HG03575 (cell line): Measurements from ENCODE around the gene TLNRD1.

Experiments
- ATAC-seq: cut with Tn5 transposase; IDR thresholded peaks from one replicate; pipeline ENCODE4 v1.9.1; 2021; ENCODE audit not compliant: unreplicated experiment, insufficient number of reproducible peaks, low FRiP score; ENCODE audit errors: extremely low read depth

Gene TLNRD1

DNA sequence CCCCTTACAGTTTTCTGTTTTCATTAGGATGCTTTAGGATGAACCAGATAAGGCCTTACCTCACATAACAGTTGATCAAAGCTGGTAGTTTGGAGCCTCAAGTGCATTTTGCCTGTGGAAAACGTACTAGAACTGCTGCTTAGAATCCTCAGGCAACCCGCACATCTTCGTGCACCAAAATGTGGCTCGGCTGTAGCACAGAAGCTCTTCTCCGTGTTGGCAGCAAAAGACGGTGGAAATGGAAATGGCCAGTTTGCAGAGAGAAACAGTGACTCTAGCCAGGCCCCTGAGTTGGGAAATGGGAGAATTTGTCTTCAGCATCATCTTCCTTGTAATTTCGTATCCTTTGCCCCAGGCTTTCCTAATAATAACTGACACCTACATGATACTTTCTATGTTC lies 20.6 kb downstream of the TLNRD1 start:
- no peak for ATAC-seq

DNA sequence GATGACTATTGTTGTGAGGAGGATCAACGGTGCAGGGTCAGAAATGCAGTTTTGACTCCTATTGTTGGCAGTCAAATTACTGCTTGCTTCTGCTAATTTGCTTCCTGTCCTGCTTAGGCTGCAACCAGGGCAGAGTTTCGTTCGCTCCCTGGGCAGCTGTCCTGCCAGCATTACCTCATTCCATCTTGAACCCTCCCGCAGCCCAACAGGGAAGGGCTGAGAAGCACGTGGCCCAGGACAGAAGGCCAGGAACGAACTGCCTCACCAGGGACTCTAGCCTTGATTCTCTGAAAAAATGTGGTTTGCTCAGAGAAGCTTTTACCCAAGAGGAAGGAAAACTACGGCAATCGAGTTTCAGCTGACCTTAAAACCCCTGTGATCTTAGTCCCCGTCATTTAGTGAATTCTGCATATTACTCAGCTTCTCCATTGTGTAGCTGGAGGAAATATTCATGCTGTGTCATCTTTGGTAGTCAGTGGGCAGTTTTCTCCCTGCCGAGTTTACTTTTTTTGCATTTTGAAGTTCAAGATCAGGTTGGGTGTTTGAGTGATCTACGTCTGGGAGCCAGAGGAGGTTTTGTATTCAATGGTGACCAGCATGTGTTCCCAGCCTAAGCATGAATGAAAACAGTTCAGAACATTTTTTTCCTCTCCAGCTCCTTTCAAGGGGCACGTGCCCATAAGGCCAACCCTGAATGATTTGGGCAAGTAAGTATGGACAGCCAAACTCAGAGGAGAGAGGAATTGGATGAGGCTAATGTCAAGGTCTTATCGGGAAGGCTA lies 23.0 kb downstream of the TLNRD1 start:
- peak; percentile 84 for ATAC-seq

DNA sequence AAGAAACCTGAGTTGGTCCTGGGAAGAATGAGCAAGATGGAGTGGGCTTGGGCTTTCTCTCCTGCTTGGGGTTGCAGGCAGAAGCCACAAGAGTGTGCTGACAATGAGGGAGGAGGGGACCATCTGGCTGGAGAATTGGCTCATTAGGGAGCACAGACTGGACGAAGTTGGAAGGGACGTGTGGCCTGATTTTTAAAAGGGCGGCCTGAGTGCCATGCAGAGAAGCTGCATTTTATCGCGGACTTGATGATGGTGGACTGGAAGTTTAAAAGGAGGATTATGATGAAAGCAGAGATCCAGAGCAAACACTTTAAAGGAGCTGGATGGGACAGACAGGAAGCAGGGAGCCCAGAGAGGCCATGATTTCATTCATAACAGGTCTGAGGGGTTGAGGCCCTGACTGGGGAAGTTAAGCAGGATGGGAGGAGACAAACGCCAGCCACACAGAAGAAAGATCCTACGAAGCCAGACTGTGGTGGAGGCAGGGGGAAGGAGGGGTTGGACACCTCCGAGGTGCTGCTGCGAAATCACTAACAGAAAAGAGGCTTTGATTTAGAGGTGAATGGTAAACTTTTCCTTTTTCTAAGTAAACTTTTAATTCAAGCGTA lies 23.6 kb downstream of the TLNRD1 start:
- ATAC-seq, result no peak

DNA sequence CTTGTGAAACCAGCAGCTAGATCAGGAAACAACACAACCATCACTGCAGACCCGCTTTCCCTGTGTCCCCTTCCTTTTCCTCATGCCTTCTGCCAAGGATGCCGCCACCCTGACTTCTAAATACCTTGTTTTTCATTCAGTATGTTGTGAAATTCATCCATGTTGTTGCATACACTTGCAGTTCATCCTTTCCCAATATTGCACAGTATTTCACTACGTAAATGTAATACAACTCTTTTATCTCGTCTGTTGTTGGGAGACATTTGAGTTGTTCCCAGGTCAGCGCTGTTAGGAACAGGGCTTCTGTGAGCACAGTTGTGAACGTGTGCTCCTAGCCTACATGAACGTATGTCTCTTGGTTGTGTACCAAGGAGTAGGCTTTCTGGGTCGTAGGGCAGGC lies 24.2 kb downstream of the TLNRD1 start:
- no peak for ATAC-seq

DNA sequence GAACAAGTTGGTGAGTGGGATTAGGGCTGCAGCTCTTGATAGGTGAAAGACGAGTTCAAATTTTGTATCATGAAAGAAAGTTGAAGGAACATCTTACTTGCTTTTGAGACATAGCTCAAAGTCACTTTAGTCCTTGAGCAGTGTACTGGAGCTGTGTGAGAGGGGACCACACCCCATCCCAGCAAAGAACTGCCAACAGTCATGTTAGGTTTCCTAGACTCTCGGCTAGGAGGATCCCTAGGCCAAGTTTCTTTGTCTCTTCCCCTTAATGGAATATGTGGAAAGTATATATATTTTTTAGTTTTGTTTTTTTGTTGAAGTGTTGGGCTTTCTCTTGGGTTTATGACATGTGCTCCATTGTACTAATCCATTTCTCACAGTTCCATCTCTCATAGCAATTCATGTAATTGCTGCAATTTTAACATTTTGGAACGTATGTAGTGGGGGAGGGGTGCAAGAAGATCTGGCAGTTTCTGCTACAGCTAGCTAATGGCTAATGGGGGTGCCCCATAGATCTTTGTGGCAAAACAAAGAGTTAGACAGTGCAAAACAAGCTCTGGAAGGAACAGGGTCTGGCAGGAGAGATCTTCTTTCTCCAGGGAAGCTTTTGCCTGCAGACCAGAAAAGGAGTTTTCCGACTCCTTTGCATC lies 25.1 kb downstream of the TLNRD1 start:
- no peak for ATAC-seq

DNA sequence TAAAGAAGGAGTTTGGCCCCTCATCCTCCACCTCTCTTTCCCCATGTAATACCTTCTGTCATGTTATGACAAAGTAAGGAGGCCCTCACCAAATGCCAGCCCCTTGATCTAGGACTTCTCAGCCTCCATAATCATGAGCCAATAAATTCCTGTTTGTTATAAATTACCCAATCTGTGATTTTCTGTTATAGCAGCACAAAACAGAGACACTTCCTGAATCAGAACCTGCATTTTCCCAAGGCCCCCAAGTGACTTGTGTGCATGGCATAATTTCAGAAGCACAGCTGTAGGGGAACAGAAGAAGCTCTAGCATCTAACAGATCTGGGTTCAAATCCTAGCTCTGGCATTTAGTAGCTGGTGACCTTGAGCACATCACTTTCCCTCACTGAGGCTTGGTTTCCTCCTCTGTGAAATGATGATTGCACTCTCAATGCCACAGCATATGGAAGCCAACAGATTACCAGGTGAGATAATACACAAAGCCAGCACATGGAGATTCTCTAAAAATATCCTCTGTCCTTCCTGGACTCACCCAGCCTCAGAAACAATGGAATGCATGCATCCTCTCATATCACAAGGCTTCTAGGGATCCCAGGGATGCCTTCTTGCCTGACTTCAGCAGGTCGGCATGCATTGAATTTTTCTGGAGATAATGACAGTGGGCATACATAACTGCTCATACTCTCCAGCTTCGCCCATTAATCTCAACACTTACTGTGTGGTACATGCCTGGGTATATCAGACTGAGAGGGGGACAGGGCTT lies 26.3 kb downstream of the TLNRD1 start:
- no peak for ATAC-seq

DNA sequence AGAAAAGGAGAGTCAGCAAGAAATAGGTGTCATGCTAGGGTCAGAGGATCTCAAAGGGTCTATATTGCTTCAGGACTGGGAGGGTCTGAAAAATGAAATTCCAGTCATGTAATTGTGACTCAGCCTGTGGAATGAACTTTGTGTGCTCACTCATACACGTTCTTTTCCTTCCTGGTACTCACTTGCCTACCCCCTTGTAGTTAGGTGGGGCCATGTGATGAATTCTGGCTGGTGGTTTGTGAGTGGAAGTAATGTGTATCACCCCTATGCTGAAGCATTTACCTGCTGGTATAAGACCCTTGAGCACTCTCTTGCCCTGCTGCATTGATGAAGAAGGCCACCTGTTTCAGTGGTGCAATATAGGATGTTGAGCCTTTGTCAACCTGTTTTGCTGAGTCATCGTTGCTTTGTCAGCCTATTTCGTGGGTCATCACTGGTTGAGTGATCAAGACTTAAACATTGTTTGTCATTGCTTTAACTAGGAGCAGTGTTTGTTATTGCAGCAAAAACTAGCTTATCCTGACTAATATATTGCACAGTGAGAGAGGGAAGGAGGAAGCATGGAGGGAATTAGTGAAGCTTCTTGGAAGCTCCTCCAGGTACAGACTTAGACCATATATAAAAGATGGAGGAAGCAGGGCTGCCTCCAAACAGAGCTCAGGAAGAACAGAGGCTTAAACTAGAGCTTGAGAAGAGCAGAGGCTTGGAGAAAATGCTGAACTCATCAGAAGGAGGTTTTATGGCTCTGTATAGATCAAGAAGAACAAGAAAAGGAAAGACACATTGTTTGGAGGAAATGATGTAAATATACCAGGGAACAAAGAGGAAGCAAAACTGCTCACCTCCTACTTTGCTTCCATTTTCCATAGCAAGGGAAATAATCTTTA lies 28.9 kb downstream of the TLNRD1 start:
- no peak for ATAC-seq

DNA sequence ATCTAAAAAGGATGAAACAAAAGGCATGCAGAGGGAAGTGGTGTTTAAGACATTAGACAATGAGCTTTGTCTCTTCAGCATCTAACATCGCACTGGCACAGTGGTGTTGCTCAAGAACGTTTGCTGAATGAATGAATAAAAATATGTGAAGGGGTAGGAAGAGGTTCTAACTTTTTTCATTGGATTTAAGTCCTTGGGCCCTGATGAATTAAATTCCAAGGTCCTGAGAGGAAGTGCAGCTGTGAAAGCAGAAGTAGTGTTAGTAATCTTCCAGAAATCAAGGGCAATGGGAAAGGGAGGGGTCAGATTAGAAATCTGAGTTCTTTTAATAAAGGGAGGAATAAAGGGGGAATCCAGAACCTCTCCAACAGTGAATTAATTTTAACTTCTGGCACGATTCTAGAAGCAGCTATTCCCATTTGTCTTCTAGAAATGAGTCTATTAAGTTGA lies 29.6 kb downstream of the TLNRD1 start:
- ATAC-seq, result no peak

DNA sequence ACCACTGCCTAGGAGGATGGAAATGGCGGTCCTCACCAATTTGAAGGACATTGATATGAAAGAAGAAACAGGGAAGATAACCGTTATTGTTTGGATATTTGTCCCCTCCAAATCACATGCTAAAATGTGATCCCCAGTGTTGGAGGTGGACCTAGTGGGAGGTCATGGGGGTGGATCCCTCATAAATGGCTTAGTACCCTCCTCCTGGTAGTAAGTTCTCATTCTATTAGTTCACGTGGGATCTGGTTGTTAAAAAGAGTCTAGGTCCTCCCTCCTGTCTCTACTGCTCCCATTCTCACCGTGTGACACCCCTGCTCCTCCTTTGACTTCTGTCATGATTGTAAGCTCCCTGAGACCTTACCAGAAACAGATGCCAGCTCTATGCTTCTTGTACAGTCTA lies 30.5 kb downstream of the TLNRD1 start:
- no peak for ATAC-seq

DNA sequence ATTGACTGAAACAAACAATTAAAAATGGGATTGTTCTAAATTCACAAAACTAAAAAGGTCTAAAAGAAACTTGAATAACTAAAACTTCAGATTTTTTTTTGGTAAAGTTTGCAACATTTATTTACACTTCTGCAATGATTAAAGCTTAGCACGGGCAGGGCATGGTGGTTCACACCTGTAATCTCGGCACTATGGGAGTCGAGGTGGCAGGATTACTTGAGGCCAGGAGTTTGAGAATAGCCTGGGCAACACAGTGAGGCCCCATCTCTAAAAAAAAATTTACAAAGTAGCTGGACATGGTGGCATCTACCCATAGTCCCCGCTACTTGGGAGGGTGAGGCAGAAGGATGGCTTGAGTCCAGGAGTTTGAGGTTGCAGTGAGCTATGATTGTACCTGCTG lies 31.6 kb downstream of the TLNRD1 start:
- no peak for ATAC-seq

DNA sequence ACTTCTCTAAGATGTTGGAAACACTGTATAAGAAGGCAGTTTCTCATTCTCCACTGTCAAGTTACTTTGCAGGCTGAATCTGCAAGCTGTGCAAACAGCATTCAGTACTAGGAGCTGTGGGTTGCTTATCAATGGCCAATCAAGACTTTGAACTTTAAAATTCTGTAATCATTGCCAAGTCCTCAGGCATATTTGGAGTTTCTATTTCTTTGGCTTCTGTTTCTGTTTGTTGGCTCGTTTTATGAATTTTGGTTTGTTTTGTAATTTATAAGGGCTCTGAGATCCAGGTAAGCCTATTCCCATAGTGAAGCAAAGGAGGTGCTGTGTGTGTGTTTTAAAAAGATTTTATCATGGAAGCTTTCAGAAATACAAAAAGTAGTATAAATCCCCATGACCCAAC lies 32.1 kb downstream of the TLNRD1 start:
- no peak for ATAC-seq

DNA sequence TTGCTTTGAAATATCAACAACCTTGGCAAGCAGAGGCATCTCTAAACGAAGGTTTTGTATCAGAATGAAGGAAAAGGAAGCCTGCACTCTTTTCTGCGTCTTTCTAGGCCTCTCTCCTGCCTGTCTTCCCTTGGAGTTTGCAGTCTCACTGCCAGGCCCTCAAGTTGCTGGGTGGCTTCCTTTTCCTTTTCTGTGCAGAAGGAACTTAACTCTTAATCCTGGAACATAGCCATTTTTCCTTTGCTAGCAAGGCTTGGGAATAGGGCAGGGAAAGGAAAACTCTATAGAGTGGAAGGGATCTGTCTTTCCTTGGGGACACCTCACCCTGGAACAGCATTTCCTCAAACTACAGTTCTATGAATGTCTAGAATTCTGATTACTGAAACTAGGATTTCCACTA lies 32.8 kb downstream of the TLNRD1 start:
- no peak for ATAC-seq

DNA sequence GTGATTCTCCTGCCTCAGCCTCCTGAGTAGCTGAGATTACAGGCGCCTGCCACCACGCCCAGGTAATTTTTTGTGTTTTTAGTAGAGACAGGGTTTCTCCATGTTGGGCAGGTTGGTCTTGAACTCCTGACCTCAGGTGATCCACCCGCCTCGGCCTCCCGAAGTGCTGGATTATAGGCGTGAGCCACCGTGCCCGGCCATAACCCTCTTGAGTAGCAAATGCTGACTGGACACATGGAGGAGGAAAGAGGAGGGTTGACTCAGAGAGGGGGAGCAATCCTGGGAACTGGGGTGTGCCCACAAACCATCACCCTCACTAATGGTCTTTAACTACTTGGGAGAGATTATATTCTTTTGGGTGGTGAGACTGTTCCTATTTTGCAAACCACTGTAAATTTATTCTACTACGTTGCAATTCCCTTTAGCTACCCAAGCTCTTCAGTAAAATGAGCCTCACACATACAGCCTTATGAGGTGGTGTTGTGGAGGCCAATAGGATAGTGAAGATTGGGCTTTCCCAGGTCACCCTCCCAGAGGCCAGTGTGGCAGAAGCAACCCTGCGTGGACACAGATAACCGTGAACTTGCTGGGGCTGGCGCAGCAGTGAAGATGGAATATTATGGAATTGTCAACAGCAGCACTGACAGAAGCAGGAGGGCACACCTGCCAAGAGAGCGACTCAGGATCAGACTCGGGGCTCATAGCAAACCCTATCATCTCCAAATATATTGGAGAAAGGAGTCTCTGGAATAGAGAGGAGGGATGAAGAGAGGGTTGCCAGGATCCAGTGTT lies 37.4 kb downstream of the TLNRD1 start:
- ATAC-seq, result no peak

DNA sequence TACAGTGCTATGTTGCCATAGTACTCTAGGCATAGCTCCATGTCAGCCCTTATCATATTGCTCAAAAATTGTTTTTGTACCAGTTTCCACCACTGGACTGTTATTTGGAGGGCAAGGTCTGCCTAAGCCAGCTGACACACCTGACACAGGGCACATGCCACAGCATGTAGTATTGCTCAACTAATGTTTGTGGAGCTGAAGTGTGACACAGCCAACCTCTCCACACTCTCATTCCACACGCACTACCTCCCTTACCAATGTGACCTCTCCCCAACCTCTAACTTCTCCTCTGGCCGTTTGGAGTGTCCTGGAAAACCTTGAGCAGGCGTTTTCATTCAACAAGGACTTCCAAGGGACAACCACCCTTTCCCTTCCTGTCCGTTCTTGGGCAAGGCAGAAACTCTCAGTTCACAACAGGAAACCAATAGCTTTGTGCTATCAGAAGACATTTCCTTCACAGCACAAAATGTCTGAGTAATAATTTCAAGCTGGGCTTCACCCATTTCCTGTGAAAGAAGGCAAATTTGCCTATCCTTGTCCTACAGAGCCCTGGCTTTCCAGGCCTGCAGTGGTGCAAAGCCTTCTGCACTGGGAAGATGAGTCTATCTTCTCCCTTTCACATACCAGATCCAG lies 38.4 kb downstream of the TLNRD1 start:
- ATAC-seq, result no peak

DNA sequence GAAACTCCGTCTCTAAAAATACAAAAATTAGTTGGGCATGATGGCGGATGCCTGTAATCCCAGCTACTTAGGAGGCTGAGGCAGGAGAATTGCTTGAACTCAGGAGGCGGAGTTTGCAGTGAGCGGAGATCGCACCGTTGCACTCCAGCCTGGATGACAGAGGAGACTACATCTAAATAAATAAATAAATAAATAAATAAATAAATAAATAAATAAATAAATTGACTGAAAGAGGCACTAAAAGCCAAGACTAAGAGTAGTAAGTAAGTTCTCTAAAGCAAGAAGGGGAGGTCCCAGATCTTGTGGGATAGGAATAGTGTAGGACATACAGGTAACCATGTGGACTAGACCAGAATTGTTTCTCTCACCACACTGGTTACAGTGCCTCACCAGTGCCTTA lies 40.0 kb downstream of the TLNRD1 start:
- no peak for ATAC-seq

DNA sequence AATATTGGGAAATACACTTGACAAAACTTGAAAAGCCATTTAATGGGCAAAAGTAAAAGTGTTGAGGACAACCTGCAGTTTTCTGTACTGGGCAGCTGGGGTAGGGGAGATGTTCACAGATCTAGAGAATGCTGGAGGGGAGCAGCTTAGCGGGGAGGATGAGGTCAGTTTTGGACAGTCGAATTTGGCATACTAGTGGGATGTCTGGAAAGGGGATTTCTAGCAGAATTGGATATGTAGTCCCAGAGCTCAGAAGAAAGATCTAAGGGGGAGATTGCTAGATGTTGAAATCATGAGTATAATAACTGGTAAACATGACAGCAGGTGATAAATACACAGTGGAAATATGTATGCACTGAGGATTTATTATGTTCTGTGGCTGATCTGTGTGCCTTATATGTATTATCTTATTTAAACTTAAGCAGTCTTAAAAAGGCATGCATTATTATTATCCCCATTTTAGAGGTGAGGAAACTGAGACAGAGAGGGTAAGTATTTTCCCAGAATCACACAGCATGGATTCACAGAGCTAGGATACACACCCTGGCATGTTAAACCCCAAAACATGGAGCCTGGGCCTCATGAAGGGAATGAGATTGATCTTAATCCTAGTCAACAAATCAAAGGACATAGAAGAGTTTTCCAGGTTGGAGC lies 42.7 kb downstream of the TLNRD1 start:
- ATAC-seq, result no peak

DNA sequence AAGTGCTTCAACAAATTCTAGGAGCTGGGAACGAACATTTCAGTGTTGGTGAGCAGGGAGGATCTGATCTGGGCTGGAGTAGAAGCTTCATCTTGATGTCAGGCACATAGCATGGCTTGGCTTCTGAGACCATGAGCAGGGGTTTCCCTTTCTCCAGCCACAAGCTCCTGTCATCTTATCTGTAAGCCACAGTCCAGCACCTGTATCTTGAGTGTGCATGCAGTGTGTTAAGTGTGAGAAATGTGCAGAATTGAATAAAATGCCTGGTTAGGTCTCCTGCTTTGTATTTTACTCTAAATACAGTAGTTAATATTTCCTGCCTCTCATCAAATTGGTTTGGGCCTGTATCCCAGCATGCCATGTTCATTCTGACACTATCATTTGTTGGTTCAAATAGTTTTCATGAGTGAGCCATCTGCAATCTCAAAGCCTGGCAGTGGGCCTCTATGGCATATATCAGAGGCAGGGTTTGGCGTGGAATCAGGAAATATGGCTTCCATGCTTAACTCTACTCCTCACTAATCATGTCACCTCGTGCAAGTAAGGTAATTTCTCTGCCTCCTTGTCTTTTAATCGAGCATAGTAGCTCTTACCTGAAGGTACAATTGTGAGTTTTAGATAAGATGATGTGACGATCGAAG lies 43.3 kb downstream of the TLNRD1 start:
- ATAC-seq, result no peak
